Epithelial cell of proximal tubule (primary cell): ENCODE measurements around the gene DPEP3. TPM values are rescaled to one million over a fixed set of nuclear protein-coding genes. Genes with fewer than 3 reads are reported as not detected.
"Not testable (repeated sequence)": the region's sequence is repeated elsewhere in the genome, so short reads cannot be mapped to it uniquely, and the experiment has no call there.

Experiments
- DNase-seq: peaks from one replicate; pipeline ENCODE4 v3.0.0-alpha.2; 2011; ENCODE audit warnings: low read depth
- H3K4me3 ChIP-seq: 2 replicates; pipeline ENCODE4 v1.5.1; 2011; ENCODE audit warnings: low read depth, mild to moderate bottlenecking, low read length
- CTCF ChIP-seq: conservative IDR thresholded peaks from 2 replicates; pipeline ENCODE4 v1.5.1; 2012; ENCODE audit warnings: low read depth, mild to moderate bottlenecking, low read length
- total RNA-seq: library from RNA; depleted of rRNA; stranded (reverse); fragments of >200 nt; gene quantifications from 2 replicates; pipeline ENCODE4 v1.2.3, GENCODE V29; 2015

DPEP3 gene
- total RNA-seq, 1 donor from 2014 or later: not detected

DNA sequence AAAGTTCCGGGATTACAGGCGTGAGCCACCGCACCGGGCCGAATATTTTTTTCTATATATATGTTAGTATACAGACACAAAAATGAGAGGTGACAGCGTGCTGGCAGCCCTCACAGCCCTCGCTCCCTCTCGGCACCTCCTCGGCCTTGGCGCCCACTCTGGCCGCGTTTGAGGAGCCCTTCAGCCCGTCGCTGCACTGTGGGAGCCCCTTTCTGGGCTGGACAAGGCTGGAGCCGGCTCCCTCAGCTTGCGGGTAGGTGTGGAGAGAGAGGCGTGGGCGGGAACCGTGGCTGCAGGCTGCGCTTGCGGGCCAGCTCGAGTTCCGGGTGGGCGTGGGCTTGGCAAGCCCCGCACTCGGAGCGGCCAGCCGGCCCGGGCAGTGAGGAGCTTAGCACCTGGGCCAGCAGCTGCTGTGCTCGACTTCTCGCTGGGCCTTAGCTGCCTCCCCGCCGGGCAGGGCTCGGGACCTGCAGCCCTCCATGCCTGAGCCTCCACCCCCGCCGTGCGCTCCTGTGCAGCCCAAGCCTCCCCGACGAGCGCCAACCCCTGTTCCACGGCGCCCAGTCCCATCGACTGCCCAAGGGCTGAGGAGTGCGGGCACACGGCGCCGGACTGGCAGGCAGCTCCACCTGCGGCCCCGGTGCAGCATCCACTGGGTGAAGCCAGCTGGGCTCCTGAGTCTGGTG is 1.9 kb upstream of the DPEP3 start:
- no peak for TF ChIP-seq CTCF
- DNase-seq: no peak
- H3K4me3 ChIP-seq: no peak overlapping the region

DNA sequence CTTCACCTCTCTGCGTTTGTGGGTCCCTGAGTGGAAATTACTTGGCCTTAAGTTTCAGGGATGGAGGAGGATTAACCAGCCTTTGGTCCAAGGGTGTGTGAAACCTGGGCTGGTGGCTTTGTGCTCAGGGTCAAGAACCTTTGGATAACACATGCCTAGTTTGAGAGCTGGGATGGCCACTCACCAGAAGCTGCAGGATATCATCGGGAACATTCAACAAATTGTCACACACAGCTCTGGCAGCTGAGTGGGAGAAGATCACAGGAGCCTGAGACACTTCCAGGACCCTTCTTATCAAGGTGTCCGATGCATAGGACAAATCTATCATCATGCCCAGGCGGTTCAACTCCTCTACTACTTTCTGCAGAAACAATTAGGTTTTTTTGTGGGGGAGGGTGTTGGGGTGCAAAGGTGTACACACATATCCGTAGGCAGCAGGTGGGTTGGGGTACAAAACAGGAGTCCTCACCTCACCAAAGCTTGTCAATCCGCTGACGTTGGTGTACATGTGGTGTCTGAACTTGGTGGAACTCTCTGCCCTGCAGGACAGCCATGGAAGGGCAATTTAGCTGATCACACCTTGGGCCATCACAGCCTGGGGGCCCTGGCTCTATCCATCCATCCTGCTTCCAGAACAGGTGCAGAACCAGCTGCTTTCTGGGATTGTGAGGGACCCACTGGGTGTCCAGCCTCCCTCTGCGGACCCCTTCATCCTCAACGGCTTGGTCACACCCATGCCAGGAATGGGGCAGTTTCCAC is 2.7 kb downstream of the DPEP3 start:
- no peak for TF ChIP-seq CTCF
- no peak overlapping the region for H3K4me3 ChIP-seq
- DNase-seq: no peak

GRCh38 chr16:67977005-67977404 is 3.3 kb downstream of the DPEP3 start:
- no peak for TF ChIP-seq CTCF
- DNase-seq: no peak
- H3K4me3 ChIP-seq: no peak overlapping the region

DNA sequence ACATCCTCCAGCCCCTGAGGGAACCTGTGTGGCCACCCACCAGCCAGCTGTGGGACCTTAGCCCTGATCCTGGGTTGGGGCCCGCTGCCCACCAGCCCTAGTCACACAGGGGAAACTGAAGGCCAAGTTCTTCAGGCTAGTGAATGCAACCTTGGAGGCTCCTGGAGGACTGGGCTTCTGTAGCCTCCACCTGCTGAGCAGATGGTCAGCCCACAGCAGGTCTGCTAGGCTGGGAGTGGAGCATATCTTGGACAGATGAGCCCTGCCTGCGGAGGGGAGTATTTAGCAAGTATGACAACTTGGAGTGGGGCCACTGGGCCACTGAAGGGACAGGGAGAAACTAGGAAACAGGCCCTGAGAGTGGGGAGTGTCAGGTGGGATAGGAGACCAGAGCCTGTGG is 4.1 kb downstream of the DPEP3 start:
- no peak for TF ChIP-seq CTCF
- H3K4me3 ChIP-seq: no peak overlapping the region
- no peak for DNase-seq

DNA sequence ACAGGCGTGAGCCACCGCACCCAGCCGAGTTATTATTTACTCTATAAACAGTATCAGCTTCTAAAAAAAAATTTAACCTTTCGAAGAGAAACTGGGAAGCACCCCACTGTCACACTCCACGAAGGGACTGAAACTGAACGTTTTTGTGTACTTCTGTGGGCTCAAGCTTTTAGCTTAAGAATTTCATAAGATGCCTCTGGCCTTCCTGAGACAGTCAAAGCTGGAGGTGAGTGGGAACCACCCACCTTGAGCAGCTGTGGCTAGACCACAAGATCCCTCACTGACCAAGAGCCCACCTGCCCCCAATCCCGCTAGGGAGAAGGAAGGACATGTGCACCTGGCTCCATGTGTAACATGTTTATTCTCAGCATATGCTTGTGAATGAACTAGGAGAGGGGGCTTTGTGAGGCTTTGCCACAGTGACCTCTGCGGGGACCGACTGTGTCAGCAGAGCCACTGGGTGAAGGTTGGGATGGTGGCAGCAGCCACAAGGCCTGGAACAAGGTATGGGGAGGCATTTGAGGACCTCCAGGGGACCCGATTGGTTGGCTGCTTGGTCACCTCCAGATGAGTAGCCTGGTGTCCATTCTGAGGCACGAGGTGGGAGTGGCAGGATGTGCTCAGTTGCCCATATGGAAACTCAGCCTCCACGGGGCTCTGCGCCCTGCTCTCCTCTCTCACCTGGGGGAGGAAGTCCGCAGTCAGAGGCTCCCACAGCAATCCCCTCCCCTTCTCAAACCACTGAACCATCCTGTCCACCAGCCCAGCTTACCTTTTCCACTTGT is 4.8 kb downstream of the DPEP3 start:
- no peak for DNase-seq
- no peak overlapping the region for H3K4me3 ChIP-seq
- no peak for TF ChIP-seq CTCF

GRCh38 chr16:67972285-67972684 is 8.0 kb downstream of the DPEP3 start:
- not testable (repeated sequence) for H3K4me3 ChIP-seq, DNase-seq

GRCh38 chr16:67971111-67971510 is 9.2 kb downstream of the DPEP3 start:
- TF ChIP-seq CTCF: no peak
- DNase-seq: no peak

More at GRCh38 chr16:67971111-67971510, 9.2 kb downstream of the DPEP3 start:
- H3K4me3 ChIP-seq: no peak overlapping the region
